HepG2 (cell line): ENCODE data around the gene GALNT10. TPM values are rescaled to one million over a fixed set of nuclear protein-coding genes. Genes with fewer than 3 reads are reported as not detected.
A peak's percentile ranks its signal among the peaks of the same experiment; 100 is the strongest.

ENCODE experiments used
- CHD4 ChIP-seq: fragments of 200-600 bp; sonication (generic); IDR thresholded peaks from 2 replicates; pipeline ENCODE4 v1.7.0; 2017; ENCODE audit warnings: mild to moderate bottlenecking, low read length, borderline replicate concordance
- E2F2 ChIP-seq: sonication (generic); formaldehyde crosslinking; IDR thresholded peaks from 2 replicates; pipeline ENCODE4 v1.4.0; 2020; ENCODE audit warnings: missing genetic modification reagents, borderline replicate concordance
- ESRRA ChIP-seq: sonication (generic); formaldehyde crosslinking; IDR thresholded peaks from 2 replicates; pipeline ENCODE4 v1.5.1; 2020; ENCODE audit warnings: mild to moderate bottlenecking, low read depth, missing genetic modification reagents
- IKZF4 ChIP-seq: sonication (generic); formaldehyde crosslinking; IDR thresholded peaks from 2 replicates; pipeline ENCODE4 v1.5.1; 2020; ENCODE audit warnings: borderline replicate concordance, mild to moderate bottlenecking, low read depth, missing genetic modification reagents; ENCODE audit errors: not compliant biosample characterization
- NONO ChIP-seq, 2 experiments: fragments of 450-650 bp in 1 of 2; sonication (generic) in 1 of 2; formaldehyde crosslinking in 1 of 2; IDR thresholded peaks in 1 of 2; conservative IDR thresholded peaks in 1 of 2; 2 replicates each; pipeline versions ENCODE4 v1.6.1 to v1.8.0; 2017 to 2022; ENCODE audit warnings: mild to moderate bottlenecking in 1 of 2, missing genetic modification reagents in 1 of 2, moderate library complexity in 1 of 2
- PLRG1 ChIP-seq: fragments of 450-650 bp; conservative IDR thresholded peaks from 2 replicates; pipeline ENCODE4 v1.6.1; 2016
- POLR2AphosphoS2 ChIP-seq: IDR thresholded peaks from 2 replicates; pipeline ENCODE4 v1.6.1; 2011; ENCODE audit warnings: low read depth, low read length, improper control_type of control experiment
- RARA ChIP-seq: IDR thresholded peaks from 2 replicates; pipeline ENCODE4 v1.6.1; 2016; ENCODE audit warnings: missing genetic modification reagents, missing compliant biosample characterization
- SNAPC4 ChIP-seq: sonication (generic); formaldehyde crosslinking; IDR thresholded peaks from 2 replicates; pipeline ENCODE4 v1.4.0; 2020; ENCODE audit warnings: mild to moderate bottlenecking, missing genetic modification reagents
- ZFAT ChIP-seq: sonication (generic); formaldehyde crosslinking; conservative IDR thresholded peaks from 2 replicates; pipeline ENCODE4 v1.8.1; 2023; ENCODE audit warnings: missing genetic modification reagents, inconsistent platforms
- ZFP36L1 ChIP-seq: sonication (generic); formaldehyde crosslinking; IDR thresholded peaks from 2 replicates; pipeline ENCODE4 v1.8.0; 2022; ENCODE audit warnings: mild to moderate bottlenecking, missing genetic modification reagents, moderate library complexity
- ZNF256 ChIP-seq: sonication (generic); formaldehyde crosslinking; conservative IDR thresholded peaks from 2 replicates; pipeline ENCODE4 v1.4.0; 2020; ENCODE audit warnings: missing genetic modification reagents
- ZNF549 ChIP-seq: sonication (generic); formaldehyde crosslinking; IDR thresholded peaks from 2 replicates; pipeline ENCODE4 v1.5.0; 2020; ENCODE audit warnings: missing genetic modification reagents
- ZNF629 ChIP-seq: sonication (generic); formaldehyde crosslinking; conservative IDR thresholded peaks from 2 replicates; pipeline ENCODE4 v1.5.0; 2020; ENCODE audit warnings: missing genetic modification reagents
- ZSCAN9 ChIP-seq: IDR thresholded peaks from 2 replicates; pipeline ENCODE4 v1.6.1; 2016; ENCODE audit warnings: borderline replicate concordance
- polyA plus RNA-seq, 8 experiments: library from polyadenylated mRNA; depleted of rRNA in 3 of 8; stranded (reverse) in 7 of 8; unstranded in 1 of 8; fragments of >200 nt; fragmentation: Illumina TruSeq in 4 of 8; extraction: Trizol in 4 of 8; gene quantifications; 2 replicates each; pipeline versions ENCODE4 v1.2.1 to v1.2.3, GENCODE V29; 2011 to 2016; ENCODE audit warnings: low read depth in 4 of 8, missing spikeins in 1 of 8, mixed read lengths in 1 of 8; ENCODE audit not compliant: insufficient read depth in 1 of 8
- total RNA-seq, 5 experiments: library from RNA; depleted of rRNA; stranded (reverse); fragments of >200 nt; fragmentation: Illumina TruSeq; extraction: Trizol; gene quantifications; 2 replicates each; pipeline ENCODE4 v1.2.3, GENCODE V29; 2016; ENCODE audit warnings: low read depth in 1 of 5
- TF ChIP-seq, protein P1 (sequence below): IDR thresholded peaks from 2 replicates; pipeline ENCODE4 v1.6.1; 2016; ENCODE audit warnings: missing compliant biosample characterization, missing genetic modification reagents, borderline replicate concordance
- TF ChIP-seq, protein P2 (sequence below): sonication (generic); formaldehyde crosslinking; IDR thresholded peaks from 2 replicates; pipeline ENCODE4 v1.5.0; 2020; ENCODE audit warnings: mild to moderate bottlenecking, missing genetic modification reagents
- TF ChIP-seq, protein P3 (sequence below): sonication (generic); formaldehyde crosslinking; IDR thresholded peaks from 2 replicates; pipeline ENCODE4 v1.9.0; 2022; ENCODE audit warnings: missing genetic modification reagents, mild to moderate bottlenecking, borderline replicate concordance

The GALNT10 gene
- total and polyA plus RNA-seq, 2 of the 13 experiments (the other 11 are each of a cell fraction or from before 2014, with no cell fraction given) = 8.1 to 11.2 TPM

- no peak for TF ChIP-seq SNAPC4 (CRISPR knock-in tag)
- TF ChIP-seq, protein P1, sequence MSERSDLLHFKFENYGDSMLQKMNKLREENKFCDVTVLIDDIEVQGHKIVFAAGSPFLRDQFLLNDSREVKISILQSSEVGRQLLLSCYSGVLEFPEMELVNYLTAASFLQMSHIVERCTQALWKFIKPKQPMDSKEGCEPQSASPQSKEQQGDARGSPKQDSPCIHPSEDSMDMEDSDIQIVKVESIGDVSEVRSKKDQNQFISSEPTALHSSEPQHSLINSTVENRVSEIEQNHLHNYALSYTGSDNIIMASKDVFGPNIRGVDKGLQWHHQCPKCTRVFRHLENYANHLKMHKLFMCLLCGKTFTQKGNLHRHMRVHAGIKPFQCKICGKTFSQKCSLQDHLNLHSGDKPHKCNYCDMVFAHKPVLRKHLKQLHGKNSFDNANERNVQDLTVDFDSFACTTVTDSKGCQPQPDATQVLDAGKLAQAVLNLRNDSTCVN (CRISPR knock-in tag) = no peak
- TF ChIP-seq CHD4 = peak; percentile 59; the same call in 1 of the 2 replicates
- TF ChIP-seq POLR2AphosphoS2 = no peak
- no peak for TF ChIP-seq ZFAT (CRISPR knock-in tag)
- TF ChIP-seq ZNF629 (CRISPR knock-in tag) = peak; percentile 79
- TF ChIP-seq, protein P2, sequence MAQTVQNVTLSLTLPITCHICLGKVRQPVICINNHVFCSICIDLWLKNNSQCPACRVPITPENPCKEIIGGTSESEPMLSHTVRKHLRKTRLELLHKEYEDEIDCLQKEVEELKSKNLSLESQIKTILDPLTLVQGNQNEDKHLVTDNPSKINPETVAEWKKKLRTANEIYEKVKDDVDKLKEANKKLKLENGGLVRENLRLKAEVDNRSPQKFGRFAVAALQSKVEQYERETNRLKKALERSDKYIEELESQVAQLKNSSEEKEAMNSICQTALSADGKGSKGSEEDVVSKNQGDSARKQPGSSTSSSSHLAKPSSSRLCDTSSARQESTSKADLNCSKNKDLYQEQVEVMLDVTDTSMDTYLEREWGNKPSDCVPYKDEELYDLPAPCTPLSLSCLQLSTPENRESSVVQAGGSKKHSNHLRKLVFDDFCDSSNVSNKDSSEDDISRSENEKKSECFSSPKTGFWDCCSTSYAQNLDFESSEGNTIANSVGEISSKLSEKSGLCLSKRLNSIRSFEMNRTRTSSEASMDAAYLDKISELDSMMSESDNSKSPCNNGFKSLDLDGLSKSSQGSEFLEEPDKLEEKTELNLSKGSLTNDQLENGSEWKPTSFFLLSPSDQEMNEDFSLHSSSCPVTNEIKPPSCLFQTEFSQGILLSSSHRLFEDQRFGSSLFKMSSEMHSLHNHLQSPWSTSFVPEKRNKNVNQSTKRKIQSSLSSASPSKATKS (CRISPR knock-in tag) = no peak
- no peak for TF ChIP-seq ZSCAN9 (CRISPR knock-in tag)
- TF ChIP-seq ESRRA (CRISPR knock-in tag) = no peak
- no peak for TF ChIP-seq ZNF549
- TF ChIP-seq, protein P3, sequence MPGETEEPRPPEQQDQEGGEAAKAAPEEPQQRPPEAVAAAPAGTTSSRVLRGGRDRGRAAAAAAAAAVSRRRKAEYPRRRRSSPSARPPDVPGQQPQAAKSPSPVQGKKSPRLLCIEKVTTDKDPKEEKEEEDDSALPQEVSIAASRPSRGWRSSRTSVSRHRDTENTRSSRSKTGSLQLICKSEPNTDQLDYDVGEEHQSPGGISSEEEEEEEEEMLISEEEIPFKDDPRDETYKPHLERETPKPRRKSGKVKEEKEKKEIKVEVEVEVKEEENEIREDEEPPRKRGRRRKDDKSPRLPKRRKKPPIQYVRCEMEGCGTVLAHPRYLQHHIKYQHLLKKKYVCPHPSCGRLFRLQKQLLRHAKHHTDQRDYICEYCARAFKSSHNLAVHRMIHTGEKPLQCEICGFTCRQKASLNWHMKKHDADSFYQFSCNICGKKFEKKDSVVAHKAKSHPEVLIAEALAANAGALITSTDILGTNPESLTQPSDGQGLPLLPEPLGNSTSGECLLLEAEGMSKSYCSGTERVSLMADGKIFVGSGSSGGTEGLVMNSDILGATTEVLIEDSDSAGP (CRISPR knock-in tag) = no peak
- TF ChIP-seq ZFP36L1 (CRISPR knock-in tag) = no peak
- no peak for TF ChIP-seq ZNF256
- no peak for TF ChIP-seq IKZF4 (CRISPR knock-in tag)
- no peak for TF ChIP-seq E2F2 (CRISPR knock-in tag)
- TF ChIP-seq NONO (IDR thresholded peaks at IDR 0.05) = no peak
- no peak for TF ChIP-seq NONO (CRISPR knock-in tag; conservative IDR thresholded peaks at IDR 0.05)
- TF ChIP-seq PLRG1 = no peak
- TF ChIP-seq RARA (CRISPR knock-in tag) = 0 out of 2 replicates have a peak, but pooled peaks have one; percentile 19
Measured at GRCh38 chr5:154386952-154387629, 196.6 kb downstream of the GALNT10 start (continued).
